IMR-90 (cell line): Measurements from ENCODE around the gene DENND1B. TPM values are rescaled to one million over a fixed set of nuclear protein-coding genes. Genes with fewer than 3 reads are reported as not detected.

Experiments used
- ATAC-seq: fragments of 200-7000 bp; cut with Tn5 transposase; 2 replicates; pipeline ENCODE4 v1.9.1; 2020; ENCODE audit warnings: low read depth, mild to moderate bottlenecking, moderate library complexity
- BruUV-seq: library from RNA; stranded (reverse); fragments of 400-500 nt; replicated peaks from 2 replicates; lab custom pipeline; 2021; lab: Mats Ljungman, UMichigan
- CTCF ChIA-PET: fragments of 300-600 bp; formaldehyde crosslinking; extraction: SDS; loops from one replicate; lab custom pipeline; 2021; ENCODE audit warnings: antibody characterized with exemption; lab: Yijun Ruan, JAX
- POLR2A ChIA-PET: fragments of 300-600 bp; sonication (Branson Sonifier 250); formaldehyde crosslinking; loops from one replicate; lab custom pipeline; 2022; ENCODE audit warnings: antibody characterized with exemption; ENCODE audit not compliant: unreplicated experiment; lab: Charles Lee
- DNase-seq: peaks from one replicate; pipeline ENCODE4 v3.0.0; 2013
- H2AFZ ChIP-seq: replicated peaks from 2 replicates; pipeline ENCODE3; 2013; ENCODE audit warnings: low read length, mild to moderate bottlenecking; ENCODE audit not compliant: poor library complexity
- H2AK5ac ChIP-seq: 2 replicates; pipeline ENCODE4 v1.6.1; 2013; ENCODE audit warnings: low read depth, low read length, inconsistent platforms
- H2AK9ac ChIP-seq: replicated peaks from 2 replicates; pipeline ENCODE3; 2013; ENCODE audit warnings: mild to moderate bottlenecking, low read depth, low read length, moderate library complexity; ENCODE audit not compliant: poor library complexity
- H2BK120ac ChIP-seq: 2 replicates; pipeline ENCODE4 v1.6.1; 2013; ENCODE audit warnings: low read depth, low read length, inconsistent platforms
- H2BK15ac ChIP-seq: 3 replicates; pipeline ENCODE4 v1.6.1; 2013; ENCODE audit warnings: low read depth, low read length, inconsistent platforms
- H2BK20ac ChIP-seq: 2 replicates; pipeline ENCODE4 v1.6.1; 2013; ENCODE audit warnings: low read depth, mild to moderate bottlenecking, inconsistent platforms, low read length, moderate library complexity
- H2BK5ac ChIP-seq: 2 replicates; pipeline ENCODE4 v1.6.1; 2013; ENCODE audit warnings: mild to moderate bottlenecking, low read depth, low read length, inconsistent platforms; ENCODE audit not compliant: poor library complexity, severe bottlenecking
- H3K14ac ChIP-seq: replicated peaks from 2 replicates; pipeline ENCODE4 v1.6.1; 2013; ENCODE audit warnings: low read depth, low read length, inconsistent platforms
- H3K18ac ChIP-seq: 2 replicates; pipeline ENCODE4 v1.6.1; 2013; ENCODE audit warnings: low read depth, low read length, control low read depth
- H3K23ac ChIP-seq: 2 replicates; pipeline ENCODE4 v1.6.1; 2013; ENCODE audit warnings: low read depth, low read length, inconsistent platforms
- H3K27ac ChIP-seq: 2 replicates; pipeline ENCODE4 v1.5.1; 2013; ENCODE audit warnings: mild to moderate bottlenecking, control low read depth, low read length; ENCODE audit not compliant: insufficient read depth
- H3K27me3 ChIP-seq: 2 replicates; pipeline ENCODE4 v1.6.1; 2013; ENCODE audit warnings: low read length; ENCODE audit not compliant: control insufficient read depth, insufficient read depth
- H3K36me3 ChIP-seq: 2 replicates; pipeline ENCODE4 v1.6.1; 2013; ENCODE audit warnings: low read length, mixed read lengths; ENCODE audit not compliant: control insufficient read depth, insufficient read depth
- H3K4ac ChIP-seq: 2 replicates; pipeline ENCODE4 v1.6.1; 2013; ENCODE audit warnings: low read depth, low read length, inconsistent platforms
- H3K4me1 ChIP-seq: 2 replicates; pipeline ENCODE4 v1.6.1; 2013; ENCODE audit warnings: low read length, mixed read lengths; ENCODE audit not compliant: control insufficient read depth, insufficient read depth
- H3K4me2 ChIP-seq: 2 replicates; pipeline ENCODE4 v1.6.1; 2013; ENCODE audit warnings: low read depth, mild to moderate bottlenecking, control low read depth, low read length, moderate library complexity
- H3K4me3 ChIP-seq: 2 replicates; pipeline ENCODE4 v1.5.1; 2013; ENCODE audit warnings: low read depth, mild to moderate bottlenecking, control low read depth, low read length, moderate library complexity; ENCODE audit not compliant: insufficient read depth
- H3K56ac ChIP-seq: 2 replicates; pipeline ENCODE4 v1.6.1; 2013; ENCODE audit warnings: low read length, inconsistent platforms; ENCODE audit not compliant: insufficient read depth; ENCODE audit errors: extremely low read depth
- H3K79me1 ChIP-seq, 2 experiments: 2 replicates each; pipeline ENCODE4 v1.6.1; 2013; ENCODE audit warnings: low read length in 2 of 2, inconsistent platforms in 1 of 2, low read depth in 1 of 2
- H3K9ac ChIP-seq: 2 replicates; pipeline ENCODE4 v1.6.1; 2013; ENCODE audit warnings: low read depth, low read length, control low read depth
- H3K9me1 ChIP-seq: 2 replicates; pipeline ENCODE4 v1.6.1; 2013; ENCODE audit warnings: low read length, inconsistent platforms; ENCODE audit not compliant: insufficient read depth
- H3K9me3 ChIP-seq: 2 replicates; pipeline ENCODE4 v1.6.1; 2013; ENCODE audit warnings: low read length; ENCODE audit not compliant: control insufficient read depth, insufficient read depth
- H4K20me1 ChIP-seq: 2 replicates; pipeline ENCODE4 v1.6.1; 2013; ENCODE audit warnings: low read length, inconsistent platforms; ENCODE audit not compliant: insufficient read depth
- H4K5ac ChIP-seq: 2 replicates; pipeline ENCODE4 v1.6.1; 2013; ENCODE audit warnings: mild to moderate bottlenecking, low read depth, low read length, control low read depth
- H4K8ac ChIP-seq, 2 experiments: 2 replicates each; pipeline ENCODE4 v1.6.1; 2013; ENCODE audit warnings: low read depth in 2 of 2, low read length in 2 of 2, control low read depth in 1 of 2, inconsistent platforms in 1 of 2
- H4K91ac ChIP-seq: 2 replicates; pipeline ENCODE4 v1.6.1; 2013; ENCODE audit warnings: low read depth, low read length, inconsistent platforms; ENCODE audit not compliant: insufficient read depth
- BHLHE40 ChIP-seq: fragments of 150-350 bp; IDR thresholded peaks from 2 replicates; pipeline ENCODE4 v1.6.1; 2016; ENCODE audit warnings: mild to moderate bottlenecking, low read depth, low read length
- CEBPB ChIP-seq: IDR thresholded peaks from 2 replicates; pipeline ENCODE4 v1.6.1; 2012; ENCODE audit warnings: low read depth, low read length, improper control_type of control experiment
- CHD1 ChIP-seq: IDR thresholded peaks from 2 replicates; pipeline ENCODE4 v1.6.1; 2012; ENCODE audit warnings: low read depth, low read length, improper control_type of control experiment
- FOS ChIP-seq: fragments of 150-350 bp; IDR thresholded peaks from 2 replicates; pipeline ENCODE4 v1.6.1; 2016; ENCODE audit warnings: low read depth, low read length
- MAFK ChIP-seq: IDR thresholded peaks from 2 replicates; pipeline ENCODE4 v1.6.1; 2012; ENCODE audit warnings: low read depth, low read length, improper control_type of control experiment
- MAZ ChIP-seq: IDR thresholded peaks from 2 replicates; pipeline ENCODE4 v1.6.1; 2012; ENCODE audit warnings: low read depth, mild to moderate bottlenecking, low read length, improper control_type of control experiment, moderate library complexity, borderline replicate concordance
- MXI1 ChIP-seq: IDR thresholded peaks from 2 replicates; pipeline ENCODE4 v1.6.1; 2012; ENCODE audit warnings: low read depth, mild to moderate bottlenecking, low read length, moderate library complexity, borderline replicate concordance
- NFE2L2 ChIP-seq: fragments of 150-350 bp; IDR thresholded peaks from 2 replicates; pipeline ENCODE4 v1.6.1; 2016; ENCODE audit warnings: low read depth, mild to moderate bottlenecking, low read length
- POLR2A ChIP-seq: IDR thresholded peaks from 2 replicates; pipeline ENCODE4 v1.6.1; 2012; ENCODE audit warnings: mild to moderate bottlenecking, low read depth, low read length
- RAD21 ChIP-seq: IDR thresholded peaks from 2 replicates; pipeline ENCODE4 v1.6.1; 2012; ENCODE audit warnings: low read length, improper control_type of control experiment
- RCOR1 ChIP-seq: IDR thresholded peaks from 2 replicates; pipeline ENCODE4 v1.6.1; 2012; ENCODE audit warnings: mild to moderate bottlenecking, low read length, improper control_type of control experiment; ENCODE audit not compliant: insufficient replicate concordance
- SMC3 ChIP-seq: fragments of 150-350 bp; IDR thresholded peaks from 2 replicates; pipeline ENCODE4 v1.6.1; 2016; ENCODE audit warnings: low read depth, mild to moderate bottlenecking, antibody characterized with exemption, low read length, moderate library complexity
- WGBS, 2 experiments: methylation state at CpG; one replicate each; pipeline versions ENCODE4 v1.1.5 to v1.1.7; 2013; ENCODE audit warnings: missing lambda C conversion rate in 2 of 2; ENCODE audit not compliant: insufficient read length in 1 of 2; ENCODE audit errors: extremely low coverage in 2 of 2; 5-methylcytosine and 5-hydroxymethylcytosine counted together
- dilution Hi-C: fragments of 300-500 bp; cut with HindIII; formaldehyde crosslinking; loops from one replicate; pipeline ENCODE4 v1.14.3; 2018; ENCODE audit warnings: low sequenced_read_pairs; ENCODE audit not compliant: unreplicated experiment
- in situ Hi-C: fragments of 300-500 bp; cut with MboI; formaldehyde crosslinking; loops from 3 replicates; pipeline ENCODE4 v1.14.3; 2019; ENCODE audit warnings: low sequenced_read_pairs, inconsistent platforms, mixed read lengths
- intact Hi-C: fragments of 100-400 bp; cut with micrococcal nuclease; formaldehyde crosslinking; loops from 2 replicates; pipeline ENCODE4 v1.10.0; 2022
- polyA plus RNA-seq, 3 experiments: library from polyadenylated mRNA; depleted of rRNA; stranded (reverse); fragments of >200 nt; gene quantifications; 2 replicates each; pipeline ENCODE4 v1.2.3, GENCODE V29; 2012; ENCODE audit warnings: low replicate concordance in 1 of 3
- total RNA-seq: library from RNA; depleted of rRNA; stranded (reverse); fragments of >200 nt; gene quantifications from 2 replicates; pipeline ENCODE4 v1.2.3, GENCODE V29; 2012
- TF ChIP-seq, protein P1 (sequence below): fragments of 150-350 bp; IDR thresholded peaks from 2 replicates; pipeline ENCODE4 v1.6.1; 2017; ENCODE audit warnings: mild to moderate bottlenecking, antibody characterized with exemption, low read length, low read depth
- TF ChIP-seq, protein P2 (sequence below): conservative IDR thresholded peaks from 2 replicates; pipeline ENCODE4 v1.5.1; 2012; ENCODE audit warnings: mild to moderate bottlenecking, low read depth, low read length, improper control_type of control experiment
- TF ChIP-seq, protein P3 (sequence below): fragments of 150-350 bp; IDR thresholded peaks from 2 replicates; pipeline ENCODE4 v1.6.1; 2016; ENCODE audit warnings: low read depth, mild to moderate bottlenecking, low read length, moderate library complexity, borderline replicate concordance

DENND1B gene
- total and polyA plus RNA-seq, 2 of the 4 experiments (the other 2 are of a cell fraction), result 4.0 to 24.2 TPM

DNA sequence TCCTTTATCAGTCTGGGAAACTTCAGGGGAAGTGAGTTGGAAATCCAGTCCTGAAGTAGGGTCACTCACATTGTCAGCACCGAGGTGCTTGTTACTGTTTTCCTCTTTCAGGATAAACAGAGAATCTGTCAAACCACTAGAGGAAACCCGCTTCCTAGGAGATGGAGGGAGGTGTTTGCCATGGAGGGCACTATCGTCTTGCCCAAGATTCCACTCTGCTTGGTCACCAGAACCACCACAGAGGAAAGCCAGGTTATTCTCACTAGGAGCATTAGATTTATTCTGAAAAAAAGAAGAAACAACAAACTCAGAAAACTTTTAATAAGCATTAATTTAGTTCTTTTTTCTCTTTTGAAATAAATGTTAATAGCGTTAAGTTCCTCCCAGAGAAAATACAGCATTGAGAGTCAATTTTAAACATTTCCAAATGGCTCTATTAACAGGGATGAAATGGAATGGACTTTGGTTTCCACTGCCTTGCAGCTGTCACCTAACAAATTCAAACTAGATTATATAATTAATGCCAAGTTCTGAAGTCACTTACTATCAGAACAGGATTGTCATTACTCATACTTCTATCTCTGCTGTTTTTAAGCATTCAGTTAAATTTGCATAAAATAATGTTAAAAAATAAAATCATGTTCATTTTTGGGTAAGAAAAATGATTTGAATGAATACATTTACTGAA is 264.4 kb downstream of the DENND1B start:
- Histone ChIP-seq H3K9ac (no peak overlapping the region), H2BK15ac (no peak overlapping the region), H3K14ac (no peak overlapping the region), H4K5ac (no peak overlapping the region), H2BK120ac (no peak overlapping the region), H3K4me2 (no peak overlapping the region), H4K8ac (no peak overlapping the region), H2AK9ac (no peak overlapping the region), H4K20me1 (no peaks in the 10 kb centered on the region), H3K9me1 (peaks cover 2% of the 10 kb centered on the region; the same call in 1 of the 2 replicates), H3K4ac (no peak overlapping the region), H3K36me3 (peaks cover 6% of the 10 kb centered on the region), H3K23ac (no peak overlapping the region), H3K27ac (no peak overlapping the region), H2AFZ (no peak overlapping the region), H2BK20ac (no peak overlapping the region), H3K4me1 (no peaks in the 10 kb centered on the region), H3K27me3 (no peaks in the 10 kb centered on the region), H2BK5ac (no peak overlapping the region), H4K91ac (no peak overlapping the region), H3K56ac (no peak overlapping the region), H2AK5ac (no peak overlapping the region), H3K4me3 (no peak overlapping the region), H3K9me3 (no peaks in the 10 kb centered on the region), H3K18ac (no peak overlapping the region), H3K79me1 (no peaks in the 10 kb centered on the region)
- DNase-seq (no peak), ATAC-seq (no peak)
- POLR2A ChIA-PET, result no interaction called here
- no TSS peak for BruUV-seq
- in situ Hi-C loops (no loop called here), intact Hi-C loops (no loop called here), dilution Hi-C loops (no loop called here)
- CTCF ChIA-PET, result interaction anchor here (2.1 kb wide), 1 partner anchor 8 kb away, joined by 4 read pairs; no protein-coding TSS in a partner anchor
- TF ChIP-seq, protein P1, sequence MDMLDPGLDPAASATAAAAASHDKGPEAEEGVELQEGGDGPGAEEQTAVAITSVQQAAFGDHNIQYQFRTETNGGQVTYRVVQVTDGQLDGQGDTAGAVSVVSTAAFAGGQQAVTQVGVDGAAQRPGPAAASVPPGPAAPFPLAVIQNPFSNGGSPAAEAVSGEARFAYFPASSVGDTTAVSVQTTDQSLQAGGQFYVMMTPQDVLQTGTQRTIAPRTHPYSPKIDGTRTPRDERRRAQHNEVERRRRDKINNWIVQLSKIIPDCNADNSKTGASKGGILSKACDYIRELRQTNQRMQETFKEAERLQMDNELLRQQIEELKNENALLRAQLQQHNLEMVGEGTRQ, result no peak
- TF ChIP-seq NFE2L2 (no peak), MAZ (no peak), POLR2A (no peak), BHLHE40 (no peak), CHD1 (no peak), RCOR1 (no peak), RAD21 (no peak), CEBPB (no peak), SMC3 (no peak), FOS (no peak), MXI1 (no peak), MAFK (no peak)
- TF ChIP-seq, protein P2, sequence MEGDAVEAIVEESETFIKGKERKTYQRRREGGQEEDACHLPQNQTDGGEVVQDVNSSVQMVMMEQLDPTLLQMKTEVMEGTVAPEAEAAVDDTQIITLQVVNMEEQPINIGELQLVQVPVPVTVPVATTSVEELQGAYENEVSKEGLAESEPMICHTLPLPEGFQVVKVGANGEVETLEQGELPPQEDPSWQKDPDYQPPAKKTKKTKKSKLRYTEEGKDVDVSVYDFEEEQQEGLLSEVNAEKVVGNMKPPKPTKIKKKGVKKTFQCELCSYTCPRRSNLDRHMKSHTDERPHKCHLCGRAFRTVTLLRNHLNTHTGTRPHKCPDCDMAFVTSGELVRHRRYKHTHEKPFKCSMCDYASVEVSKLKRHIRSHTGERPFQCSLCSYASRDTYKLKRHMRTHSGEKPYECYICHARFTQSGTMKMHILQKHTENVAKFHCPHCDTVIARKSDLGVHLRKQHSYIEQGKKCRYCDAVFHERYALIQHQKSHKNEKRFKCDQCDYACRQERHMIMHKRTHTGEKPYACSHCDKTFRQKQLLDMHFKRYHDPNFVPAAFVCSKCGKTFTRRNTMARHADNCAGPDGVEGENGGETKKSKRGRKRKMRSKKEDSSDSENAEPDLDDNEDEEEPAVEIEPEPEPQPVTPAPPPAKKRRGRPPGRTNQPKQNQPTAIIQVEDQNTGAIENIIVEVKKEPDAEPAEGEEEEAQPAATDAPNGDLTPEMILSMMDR, result no peak
- TF ChIP-seq, protein P3, sequence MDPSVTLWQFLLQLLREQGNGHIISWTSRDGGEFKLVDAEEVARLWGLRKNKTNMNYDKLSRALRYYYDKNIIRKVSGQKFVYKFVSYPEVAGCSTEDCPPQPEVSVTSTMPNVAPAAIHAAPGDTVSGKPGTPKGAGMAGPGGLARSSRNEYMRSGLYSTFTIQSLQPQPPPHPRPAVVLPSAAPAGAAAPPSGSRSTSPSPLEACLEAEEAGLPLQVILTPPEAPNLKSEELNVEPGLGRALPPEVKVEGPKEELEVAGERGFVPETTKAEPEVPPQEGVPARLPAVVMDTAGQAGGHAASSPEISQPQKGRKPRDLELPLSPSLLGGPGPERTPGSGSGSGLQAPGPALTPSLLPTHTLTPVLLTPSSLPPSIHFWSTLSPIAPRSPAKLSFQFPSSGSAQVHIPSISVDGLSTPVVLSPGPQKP, result no peak
- no CpG with 5 or more reads among the region's 4 CpGs for WGBS, 2 experiments
